Keratinocyte (primary cell): ENCODE data around the gene RNF31. TPM values are rescaled to one million over a fixed set of nuclear protein-coding genes. Genes with fewer than 3 reads are reported as not detected.
A peak's percentile ranks its signal among the peaks of the same experiment; 100 is the strongest.

ENCODE experiments used
- DNase-seq: peaks from one replicate; pipeline ENCODE4 v3.0.0-alpha.2; 2011; ENCODE audit warnings: low read depth, missing footprints, low spot score
- FAIRE-seq: peaks from 2 replicates; lab custom pipeline; 2011; peaks lifted over from hg19 to GRCh38; lab: Jason Lieb, UNC
- H2AFZ ChIP-seq: 2 replicates; pipeline ENCODE4 v1.6.0; 2012; ENCODE audit warnings: low read length, control low read depth, inconsistent platforms; ENCODE audit not compliant: control insufficient read depth
- H3K27ac ChIP-seq: 2 replicates; pipeline ENCODE4 v1.5.1; 2011; ENCODE audit warnings: low read length; ENCODE audit not compliant: control insufficient read depth, insufficient read depth
- H3K27me3 ChIP-seq: 3 replicates; pipeline ENCODE4 v1.6.0; 2011; ENCODE audit warnings: low read length; ENCODE audit not compliant: control insufficient read depth, insufficient read depth; ENCODE audit errors: extremely low read depth
- H3K36me3 ChIP-seq, 2 experiments: 2 replicates in 1 of 2; 3 replicates in 1 of 2; pipeline ENCODE4 v1.5.1; 2011; ENCODE audit warnings: low read length in 2 of 2, mild to moderate bottlenecking in 1 of 2; ENCODE audit not compliant: control insufficient read depth in 2 of 2, insufficient read depth in 2 of 2; ENCODE audit errors: extremely low read depth in 1 of 2
- H3K4me1 ChIP-seq: 3 replicates; pipeline ENCODE4 v1.5.1; 2011; ENCODE audit warnings: low read length; ENCODE audit not compliant: control insufficient read depth, insufficient read depth; ENCODE audit errors: extremely low read depth
- H3K4me2 ChIP-seq: 3 replicates; pipeline ENCODE4 v1.6.0; 2011; ENCODE audit warnings: low read depth, low read length; ENCODE audit not compliant: control insufficient read depth, insufficient read depth; ENCODE audit errors: extremely low read depth
- H3K4me3 ChIP-seq, 3 experiments: fragments of 200-600 bp in 1 of 3; sonication (generic) in 1 of 3; 2 replicates in 2 of 3; 3 replicates in 1 of 3; pipeline ENCODE4 v1.5.1; 2011 to 2016; ENCODE audit warnings: low read length in 3 of 3, mild to moderate bottlenecking in 3 of 3, control low read depth in 2 of 3, inconsistent platforms in 1 of 3, low read depth in 1 of 3, mixed read lengths in 1 of 3, mixed run types in 1 of 3, moderate library complexity in 1 of 3; ENCODE audit not compliant: control insufficient read depth in 2 of 3, insufficient read depth in 2 of 3; ENCODE audit errors: extremely low read depth in 1 of 3
- H3K79me2 ChIP-seq: 2 replicates; pipeline ENCODE4 v1.6.0; 2012; ENCODE audit warnings: low read length; ENCODE audit not compliant: control insufficient read depth, insufficient read depth
- H3K9ac ChIP-seq: 3 replicates; pipeline ENCODE4 v1.6.0; 2011; ENCODE audit warnings: low read length; ENCODE audit not compliant: control insufficient read depth, insufficient read depth; ENCODE audit errors: extremely low read depth
- H3K9me1 ChIP-seq: 3 replicates; pipeline ENCODE4 v1.6.0; 2011; ENCODE audit warnings: low read length; ENCODE audit not compliant: control insufficient read depth, insufficient read depth; ENCODE audit errors: extremely low read depth
- H3K9me3 ChIP-seq: 2 replicates; pipeline ENCODE4 v1.5.1; 2012; ENCODE audit warnings: low read depth, low read length; ENCODE audit not compliant: control insufficient read depth
- H4K20me1 ChIP-seq: 3 replicates; pipeline ENCODE4 v1.6.0; 2011; ENCODE audit warnings: low read length; ENCODE audit not compliant: control insufficient read depth, insufficient read depth; ENCODE audit errors: extremely low read depth
- CTCF ChIP-seq, 3 experiments: IDR thresholded peaks in 1 of 3; conservative IDR thresholded peaks in 1 of 3; optimal IDR thresholded peaks in 1 of 3; 2 replicates in 2 of 3; 3 replicates in 1 of 3; pipeline versions ENCODE3 to v1.5.1; 2011; ENCODE audit warnings: low read length in 3 of 3, mild to moderate bottlenecking in 3 of 3, moderate library complexity in 2 of 3, control low read depth in 1 of 3, inconsistent platforms in 1 of 3; ENCODE audit not compliant: insufficient read depth in 2 of 3; ENCODE audit errors: extremely low read depth in 1 of 3
- EZH2 ChIP-seq: IDR thresholded peaks from one replicate; pipeline ENCODE4 v1.6.1; 2012; ENCODE audit warnings: inconsistent platforms, mild to moderate bottlenecking, low read length, moderate library complexity
- dilution Hi-C: fragments of 300-500 bp; cut with MboI; formaldehyde crosslinking; loops from one replicate; pipeline ENCODE4 v1.7.0; 2020; ENCODE audit warnings: low sequenced_read_pairs; ENCODE audit not compliant: extremely low pct_ligation_motif_present
- polyA plus RNA-seq, 5 experiments: library from polyadenylated mRNA; depleted of rRNA in 3 of 5; stranded (reverse) in 3 of 5; stranded (forward) in 1 of 5; unstranded in 1 of 5; fragments of >200 nt; gene quantifications; 1 replicate in 1 of 5; 2 replicates in 3 of 5; 3 replicates in 1 of 5; pipeline versions ENCODE4 v1.2.1 to v1.2.3, GENCODE V29; 2011 to 2012; ENCODE audit warnings: missing spikeins in 2 of 5, low read depth in 1 of 5, low replicate concordance in 1 of 5

Gene RNF31
- polyA plus RNA-seq, 1 donor (not counting 4 experiments of a cell fraction or from before 2014, with no cell fraction given), result 17.4 TPM

DNA sequence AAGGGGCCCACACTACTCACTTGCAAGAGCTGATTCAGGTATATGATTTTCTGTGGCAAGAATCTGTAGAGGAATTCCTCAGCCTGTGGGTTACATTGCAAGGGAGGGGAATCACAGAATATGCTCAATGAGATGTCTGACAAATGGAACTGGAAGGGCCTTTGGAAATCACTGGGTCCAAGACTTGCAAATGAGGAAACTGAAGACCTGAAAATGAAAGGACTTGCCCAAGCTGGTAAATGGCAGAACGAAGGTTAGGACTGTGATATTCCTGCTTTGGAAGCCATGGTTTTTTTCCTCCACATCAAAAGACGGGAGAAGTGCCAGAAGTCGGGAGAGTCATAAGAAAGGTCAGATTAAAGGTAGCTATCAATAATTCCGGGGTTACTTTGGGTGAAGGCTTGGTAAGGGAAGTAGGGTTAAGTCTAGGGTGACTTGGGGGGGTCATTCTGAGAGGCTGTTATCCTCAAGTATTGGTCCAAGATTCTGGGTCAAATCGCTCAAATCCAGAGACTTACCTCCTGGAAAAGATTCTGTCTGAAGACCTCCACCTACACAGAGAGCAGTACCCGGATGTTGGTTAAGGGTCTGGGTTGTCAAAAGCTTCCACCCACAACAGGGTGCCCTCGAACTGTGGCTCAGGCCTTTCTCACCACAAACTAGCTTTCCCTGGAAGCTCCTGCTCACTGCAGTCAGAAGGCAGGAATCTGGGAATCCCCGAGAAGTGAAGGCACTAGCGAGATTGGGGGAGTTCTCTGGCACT is 1.4 kb upstream of the RNF31 start:
- Histone ChIP-seq H3K27ac (peak overlapping the region; percentile 85), H3K9me1 (peaks cover 2% of the 10 kb centered on the region), H3K27me3 (no peaks in the 10 kb centered on the region), H3K9ac (peak overlapping the region; percentile 88), H3K79me2 (peaks cover 59% of the 10 kb centered on the region), H4K20me1 (no peaks in the 10 kb centered on the region), H3K4me1 (peaks cover 27% of the 10 kb centered on the region), H2AFZ (peak overlapping the region; percentile 72), H3K4me2 (peak overlapping the region; percentile 93), H3K4me3 (peak overlapping the region; percentile 79 to 97 (median 82)), H3K9me3 (no peaks in the 10 kb centered on the region), H3K36me3 (peaks cover 22 to 35% of the 10 kb centered on the region in 2 experiments)
- TF ChIP-seq CTCF (optimal IDR thresholded peaks at IDR 0.05 in 1 of 3, IDR thresholded peaks at IDR 0.05 in 1 of 3, conservative IDR thresholded peaks at IDR 0.05 in 1 of 3; ENCODE audit: extremely low read depth in 1 of 3, insufficient read depth in 2 of 3, low read length in 3 of 3), result no peak
- no peak for TF ChIP-seq EZH2
- dilution Hi-C loops, result no loop called here
- DNase-seq (no peak), FAIRE-seq (no peak)

- dilution Hi-C loops, result no loop called here
- peak within 1 kb of the TSS; percentile 82 to 97 (median 91) for H3K4me3 ChIP-seq
- H3K36me3 ChIP-seq, result peaks cover 27 to 41% of the 10 kb centered on the region in 2 experiments
- peak; percentile 83 for DNase-seq
- no peaks in the 10 kb centered on the region for H3K9me3 ChIP-seq
- H2AFZ ChIP-seq, result peak within 1 kb of the TSS; percentile 72
- peaks cover 60% of the 10 kb centered on the region for H3K79me2 ChIP-seq
- no peak for FAIRE-seq
- H3K27me3 ChIP-seq, result no peaks in the 10 kb centered on the region
- peaks cover 2% of the 10 kb centered on the region for H3K9me1 ChIP-seq
- H3K27ac ChIP-seq, result peak within 1 kb of the TSS; percentile 86
- peak within 1 kb of the TSS; percentile 88 for H3K9ac ChIP-seq
- H4K20me1 ChIP-seq, result no peaks in the 10 kb centered on the region
- no peak for TF ChIP-seq CTCF (optimal IDR thresholded peaks at IDR 0.05 in 1 of 3, IDR thresholded peaks at IDR 0.05 in 1 of 3, conservative IDR thresholded peaks at IDR 0.05 in 1 of 3; ENCODE audit: extremely low read depth in 1 of 3, insufficient read depth in 2 of 3, low read length in 3 of 3)
- TF ChIP-seq EZH2, result no peak
- H3K4me1 ChIP-seq, result peaks cover 27% of the 10 kb centered on the region
- H3K4me2 ChIP-seq, result peak within 1 kb of the TSS; percentile 97
Measured at GRCh38 chr14:24146453-24146977, 783 bp upstream of the RNF31 start, which contains the start of gene PSME2. TSS of gene PSME2 (minus strand) at chr14:24146610. CDS start at chr14:24146581, 29 bp downstream.
